ENCODE results near the gene CES3.
"Not testable (repeated sequence)": the region's sequence is repeated elsewhere in the genome, so short reads cannot be mapped to it uniquely, and the experiment has no call there.

Gene CES3

GRCh38 chr16:66986559-66986958 lies 25.5 kb downstream of the CES3 start:
- no peaks in the 10 kb centered on the region for H3K9me2 ChIP-seq (replicated peaks; ENCODE audit: insufficient read depth, low read length)
- no peak overlapping the region for H2AFZ ChIP-seq (ENCODE audit: low read depth, low read length, severe bottlenecking)

GRCh38 chr16:66988197-66988788 lies 27.2 kb downstream of the CES3 start, which contains the start of gene CES4A:
Gene CES4A (plus strand): TSS chr16:66988589. CDS start chr16:66988773, 184 bp downstream.
- Histone ChIP-seq H3K27ac (ENCODE audit: low read depth, low read length) (no peak within 1 kb of the TSS), H2AFZ (ENCODE audit: low read depth, low read length, severe bottlenecking) (no peak within 1 kb of the TSS)

More at GRCh38 chr16:66986559-66986958, 25.5 kb downstream of the CES3 start:
- Histone ChIP-seq H3F3A (ENCODE audit: insufficient read depth) (no peaks in the 10 kb centered on the region), H3K9me3 (ENCODE audit: insufficient read depth, low read length) (no peaks in the 10 kb centered on the region), H3K27ac (ENCODE audit: low read depth, low read length) (no peak overlapping the region), H3K4me3 (ENCODE audit: insufficient read depth, low read length, poor library complexity, severe bottlenecking) (no peak overlapping the region), H4K20me1 (ENCODE audit: low read depth, low read length) (no peaks in the 10 kb centered on the region), H3K36me3 (ENCODE audit: low read length) (no peaks in the 10 kb centered on the region), H3K27me3 (ENCODE audit: low read length) (no peaks in the 10 kb centered on the region), H3K4me2 (ENCODE audit: low read depth, low read length, poor library complexity, severe bottlenecking) (no peak overlapping the region), H3K9ac (ENCODE audit: low read length) (no peak overlapping the region), H3K79me2 (ENCODE audit: insufficient read depth, low read length) (no peaks in the 10 kb centered on the region)
- TF ChIP-seq EZH2phosphoT487 (conservative IDR thresholded peaks at IDR 0.05; ENCODE audit: low read length) = no peak
- TF ChIP-seq CTCF (IDR thresholded peaks at IDR 0.05; ENCODE audit: insufficient read depth, low read length, poor library complexity, severe bottlenecking) = no peak

GRCh38 chr16:66991545-66992077 lies 30.5 kb downstream of the CES3 start:
- Histone ChIP-seq H3K4me2 (ENCODE audit: low read depth, low read length, poor library complexity, severe bottlenecking) (no peak overlapping the region), H4K20me1 (ENCODE audit: low read depth, low read length) (no peaks in the 10 kb centered on the region), H3K9ac (ENCODE audit: low read length) (no peak overlapping the region), H3K79me2 (ENCODE audit: insufficient read depth, low read length) (no peaks in the 10 kb centered on the region), H3K9me2 (replicated peaks; ENCODE audit: insufficient read depth, low read length) (no peaks in the 10 kb centered on the region), H3K4me3 (ENCODE audit: insufficient read depth, low read length, poor library complexity, severe bottlenecking) (no peak overlapping the region), H3K9me3 (ENCODE audit: insufficient read depth, low read length) (no peaks in the 10 kb centered on the region), H2AFZ (ENCODE audit: low read depth, low read length, severe bottlenecking) (no peak overlapping the region), H3K27me3 (ENCODE audit: low read length) (no peaks in the 10 kb centered on the region), H3F3A (ENCODE audit: insufficient read depth) (no peaks in the 10 kb centered on the region), H3K36me3 (ENCODE audit: low read length) (no peaks in the 10 kb centered on the region), H3K27ac (ENCODE audit: low read depth, low read length) (no peak overlapping the region)
- no peak for TF ChIP-seq CTCF (IDR thresholded peaks at IDR 0.05; ENCODE audit: insufficient read depth, low read length, poor library complexity, severe bottlenecking)
- no peak for TF ChIP-seq EZH2phosphoT487 (conservative IDR thresholded peaks at IDR 0.05; ENCODE audit: low read length)

More at GRCh38 chr16:66988197-66988788, 27.2 kb downstream of the CES3 start, which contains the start of gene CES4A:
- TF ChIP-seq CTCF (IDR thresholded peaks at IDR 0.05; ENCODE audit: insufficient read depth, low read length, poor library complexity, severe bottlenecking) = no peak
- TF ChIP-seq EZH2phosphoT487 (conservative IDR thresholded peaks at IDR 0.05; ENCODE audit: low read length) = no peak
- H3K27me3 ChIP-seq (ENCODE audit: low read length) = no peaks in the 10 kb centered on the region
- H3K4me2 ChIP-seq (ENCODE audit: low read depth, low read length, poor library complexity, severe bottlenecking) = no peak within 1 kb of the TSS
- no peaks in the 10 kb centered on the region for H3F3A ChIP-seq (ENCODE audit: insufficient read depth)
- H3K9ac ChIP-seq (ENCODE audit: low read length) = no peak within 1 kb of the TSS
- H3K9me2 ChIP-seq (replicated peaks; ENCODE audit: insufficient read depth, low read length) = no peaks in the 10 kb centered on the region
- H3K9me3 ChIP-seq (ENCODE audit: insufficient read depth, low read length) = no peaks in the 10 kb centered on the region
- H3K4me3 ChIP-seq (ENCODE audit: insufficient read depth, low read length, poor library complexity, severe bottlenecking) = no peak within 1 kb of the TSS
- no peaks in the 10 kb centered on the region for H3K79me2 ChIP-seq (ENCODE audit: insufficient read depth, low read length)
- no peaks in the 10 kb centered on the region for H4K20me1 ChIP-seq (ENCODE audit: low read depth, low read length)
- H3K36me3 ChIP-seq (ENCODE audit: low read length) = no peaks in the 10 kb centered on the region

DNA sequence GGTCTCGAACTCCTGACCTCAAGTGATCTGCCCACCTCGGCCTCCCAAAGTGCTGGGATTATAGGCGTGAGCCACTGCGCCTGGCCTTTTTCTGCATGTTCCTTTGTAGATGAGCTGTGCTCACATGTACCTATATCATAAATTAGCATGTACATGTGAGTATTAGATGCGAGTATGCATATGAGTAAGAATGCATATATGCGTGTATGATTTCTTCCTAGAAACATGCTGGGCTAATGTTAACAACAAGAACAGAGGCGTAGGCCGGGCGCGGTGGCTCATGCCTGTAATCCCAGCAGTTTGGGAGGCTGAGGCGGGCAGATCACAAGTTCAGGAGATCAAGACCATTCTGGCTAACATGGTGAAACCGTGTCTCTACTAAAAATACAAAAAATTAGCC lies 32.5 kb downstream of the CES3 start:
- not testable (repeated sequence) for H2AFZ ChIP-seq (ENCODE audit: low read depth, low read length, severe bottlenecking); H3K9me3 ChIP-seq (ENCODE audit: insufficient read depth, low read length)

More for the DNA sequence above, 32.5 kb downstream of the CES3 start:
- H3K4me3 ChIP-seq (ENCODE audit: insufficient read depth, low read length, poor library complexity, severe bottlenecking); H3K9me2 ChIP-seq (replicated peaks; ENCODE audit: insufficient read depth, low read length); H3K36me3 ChIP-seq (ENCODE audit: low read length); H4K20me1 ChIP-seq (ENCODE audit: low read depth, low read length); H3K27me3 ChIP-seq (ENCODE audit: low read length); H3F3A ChIP-seq (ENCODE audit: insufficient read depth); H3K79me2 ChIP-seq (ENCODE audit: insufficient read depth, low read length); H3K27ac ChIP-seq (ENCODE audit: low read depth, low read length); H3K9ac ChIP-seq (ENCODE audit: low read length); H3K4me2 ChIP-seq (ENCODE audit: low read depth, low read length, poor library complexity, severe bottlenecking): not testable (repeated sequence)
